Right atrium auricular region (tissue), 2 donors: Measurements from ENCODE around the gene TYMS. TPM values are rescaled to one million over a fixed set of nuclear protein-coding genes. Genes with fewer than 3 reads are reported as not detected.

Source experiments
- DNase-seq: peaks from one replicate; pipeline ENCODE4 v3.0.0-alpha.2; 2019; ENCODE audit warnings: low spot score
- H3K27ac ChIP-seq, 2 donors: fragments of 200-600 bp; sonication (generic); 1 replicate in 1 of 2; 2 replicates in 1 of 2; pipeline ENCODE4 v1.5.1; 2016 to 2019
- H3K27me3 ChIP-seq, 2 donors: fragments of 200-600 bp; sonication (generic); one replicate each; pipeline versions ENCODE4 v1.5.1 to v1.6.0; 2017 to 2019
- H3K36me3 ChIP-seq: fragments of 200-600 bp; sonication (generic); one replicate; pipeline ENCODE4 v1.5.1; 2016
- H3K4me1 ChIP-seq, 2 donors: fragments of 200-600 bp; sonication (generic); one replicate each; pipeline versions ENCODE4 v1.5.1 to v1.6.0; 2017 to 2019
- H3K4me3 ChIP-seq, 2 donors: fragments of 200-600 bp; sonication (generic); 1 replicate in 1 of 2; 2 replicates in 1 of 2; pipeline ENCODE4 v1.5.1; 2017 to 2019; ENCODE audit warnings: mild to moderate bottlenecking in 1 of 2, moderate library complexity in 1 of 2
- H3K9me3 ChIP-seq, 2 donors: fragments of 200-600 bp; sonication (generic); one replicate each; pipeline ENCODE4 v1.5.1; 2019
- total RNA-seq, 2 donors: library from RNA; depleted of rRNA; stranded (reverse); fragments of >200 nt; gene quantifications; one replicate each; pipeline ENCODE4 v1.1.0, GENCODE V29; 2016
- TF ChIP-seq, protein P1 (sequence below), 2 donors: fragments of 200-600 bp; sonication (generic); IDR thresholded peaks; one replicate each; pipeline ENCODE4 v1.5.1; 2019; ENCODE audit warnings: antibody characterized with exemption in 2 of 2

Gene TYMS
- total RNA-seq, 2 donors from 2014 or later = 0.86 to 0.89 TPM

- TF ChIP-seq, protein P1, sequence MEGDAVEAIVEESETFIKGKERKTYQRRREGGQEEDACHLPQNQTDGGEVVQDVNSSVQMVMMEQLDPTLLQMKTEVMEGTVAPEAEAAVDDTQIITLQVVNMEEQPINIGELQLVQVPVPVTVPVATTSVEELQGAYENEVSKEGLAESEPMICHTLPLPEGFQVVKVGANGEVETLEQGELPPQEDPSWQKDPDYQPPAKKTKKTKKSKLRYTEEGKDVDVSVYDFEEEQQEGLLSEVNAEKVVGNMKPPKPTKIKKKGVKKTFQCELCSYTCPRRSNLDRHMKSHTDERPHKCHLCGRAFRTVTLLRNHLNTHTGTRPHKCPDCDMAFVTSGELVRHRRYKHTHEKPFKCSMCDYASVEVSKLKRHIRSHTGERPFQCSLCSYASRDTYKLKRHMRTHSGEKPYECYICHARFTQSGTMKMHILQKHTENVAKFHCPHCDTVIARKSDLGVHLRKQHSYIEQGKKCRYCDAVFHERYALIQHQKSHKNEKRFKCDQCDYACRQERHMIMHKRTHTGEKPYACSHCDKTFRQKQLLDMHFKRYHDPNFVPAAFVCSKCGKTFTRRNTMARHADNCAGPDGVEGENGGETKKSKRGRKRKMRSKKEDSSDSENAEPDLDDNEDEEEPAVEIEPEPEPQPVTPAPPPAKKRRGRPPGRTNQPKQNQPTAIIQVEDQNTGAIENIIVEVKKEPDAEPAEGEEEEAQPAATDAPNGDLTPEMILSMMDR (IDR thresholded peaks at IDR 0.05) = no peak
- peaks cover 3% of the 10 kb centered on the region for H3K36me3 ChIP-seq
- H3K4me1 ChIP-seq = peaks cover 0 to 9% of the 10 kb centered on the region in 2 donors
- no peak for DNase-seq
- H3K9me3 ChIP-seq = no peaks in the 10 kb centered on the region
- no peak overlapping the region for H3K27ac ChIP-seq
- H3K4me3 ChIP-seq = no peak overlapping the region
- H3K27me3 ChIP-seq = no peaks in the 10 kb centered on the region
These were observed 36.2 kb downstream of the TYMS start for GRCh38 chr18:693466-694187.

DNA sequence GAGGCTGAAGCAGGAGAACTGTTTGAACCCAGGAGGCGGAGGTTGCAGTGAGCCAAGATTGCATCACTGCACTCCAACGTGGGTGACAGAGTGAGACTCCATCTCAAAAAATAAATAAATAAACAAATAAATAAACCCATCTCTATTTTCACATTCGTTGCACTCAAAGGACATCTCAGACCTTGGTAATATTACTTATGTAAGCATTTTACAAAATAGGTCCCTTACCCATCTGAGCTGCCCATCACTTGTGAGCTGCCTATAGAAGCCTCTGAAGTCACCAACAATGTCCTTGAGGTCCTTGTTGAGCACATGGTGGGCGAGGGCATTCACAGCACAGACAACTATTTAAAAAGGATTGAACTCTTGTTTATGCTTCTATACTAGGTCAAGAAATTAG lies 39.6 kb downstream of the TYMS start:
- H3K36me3 ChIP-seq = no peaks in the 10 kb centered on the region
- H3K9me3 ChIP-seq = no peaks in the 10 kb centered on the region
- H3K27ac ChIP-seq = no peak overlapping the region
- no peak for DNase-seq
- no peak overlapping the region for H3K4me3 ChIP-seq
- TF ChIP-seq, protein P1 (IDR thresholded peaks at IDR 0.05) = no peak
- peaks cover 0 to 9% of the 10 kb centered on the region in 2 donors for H3K4me1 ChIP-seq
- no peaks in the 10 kb centered on the region for H3K27me3 ChIP-seq

GRCh38 chr18:697800-698199 lies 40.3 kb downstream of the TYMS start:
- H3K4me1 ChIP-seq = peaks cover 0 to 9% of the 10 kb centered on the region in 2 donors
- no peak overlapping the region for H3K4me3 ChIP-seq
- no peak for DNase-seq
- H3K36me3 ChIP-seq = no peaks in the 10 kb centered on the region
- no peaks in the 10 kb centered on the region for H3K27me3 ChIP-seq
- H3K27ac ChIP-seq = no peak overlapping the region
- no peaks in the 10 kb centered on the region for H3K9me3 ChIP-seq
- TF ChIP-seq, protein P1 (IDR thresholded peaks at IDR 0.05) = no peak

GRCh38 chr18:703213-703967 lies 45.9 kb downstream of the TYMS start:
- Histone ChIP-seq H3K4me3 (no peak overlapping the region), H3K27me3 (no peaks in the 10 kb centered on the region), H3K27ac (no peak overlapping the region), H3K4me1 (no peaks in the 10 kb centered on the region), H3K9me3 (no peaks in the 10 kb centered on the region), H3K36me3 (peaks cover 10% of the 10 kb centered on the region)
- TF ChIP-seq, protein P1 (IDR thresholded peaks at IDR 0.05) = no peak
- DNase-seq = peak; percentile 42

GRCh38 chr18:706405-706804 lies 49.0 kb downstream of the TYMS start:
- TF ChIP-seq, protein P1 (IDR thresholded peaks at IDR 0.05) = no peak
- no peaks in the 10 kb centered on the region for H3K9me3 ChIP-seq
- DNase-seq = peak; percentile 21
- no peaks in the 10 kb centered on the region for H3K27me3 ChIP-seq
- no peak overlapping the region for H3K27ac ChIP-seq
- no peak overlapping the region for H3K4me3 ChIP-seq
- H3K4me1 ChIP-seq = peaks cover 0 to 17% of the 10 kb centered on the region in 2 donors
- peaks cover 10% of the 10 kb centered on the region for H3K36me3 ChIP-seq
